ENCODE data around the gene EGFR. TPM values are rescaled to one million over a fixed set of nuclear protein-coding genes. Genes with fewer than 3 reads are reported as not detected.

The EGFR gene
- polyA plus RNA-seq, 1 donor from 2014 or later: 0.22 TPM

DNA sequence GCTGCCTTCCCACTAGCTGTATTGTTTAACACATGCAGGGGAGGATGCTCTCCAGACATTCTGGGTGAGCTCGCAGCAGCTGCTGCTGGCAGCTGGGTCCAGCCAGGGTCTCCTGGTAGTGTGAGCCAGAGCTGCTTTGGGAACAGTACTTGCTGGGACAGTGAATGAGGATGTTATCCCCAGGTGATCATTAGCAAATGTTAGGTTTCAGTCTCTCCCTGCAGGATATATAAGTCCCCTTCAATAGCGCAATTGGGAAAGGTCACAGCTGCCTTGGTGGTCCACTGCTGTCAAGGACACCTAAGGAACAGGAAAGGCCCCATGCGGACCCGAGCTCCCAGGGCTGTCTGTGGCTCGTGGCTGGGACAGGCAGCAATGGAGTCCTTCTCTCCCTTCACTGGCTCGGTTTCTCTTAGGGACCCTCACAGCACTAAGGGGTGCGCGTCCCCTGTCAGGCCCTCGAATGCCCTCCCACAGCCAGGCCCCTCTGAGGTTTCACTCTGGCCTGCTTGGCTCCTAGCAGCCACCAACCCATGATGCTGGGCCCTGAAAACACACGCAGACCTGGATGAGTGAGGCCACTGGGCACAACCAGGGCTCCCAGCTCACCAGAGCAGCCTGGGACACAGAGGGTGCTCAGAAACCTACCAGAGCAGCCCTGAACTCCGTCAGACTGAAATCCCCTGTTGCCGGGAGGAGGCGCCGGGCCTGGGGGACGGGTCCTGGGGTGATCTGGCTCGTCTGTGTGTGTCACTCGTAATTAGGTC, 173.3 kb downstream of the EGFR start:
- no peak overlapping the region for H2AFZ ChIP-seq (ENCODE audit: low read depth, low read length)
- H3K27ac ChIP-seq (ENCODE audit: low read length): no peak overlapping the region
- H3K4me2 ChIP-seq (ENCODE audit: low read length): no peak overlapping the region
- H3F3A ChIP-seq (ENCODE audit: insufficient read depth, low read length, poor library complexity, severe bottlenecking): no peaks in the 10 kb centered on the region
- H3K9me3 ChIP-seq (ENCODE audit: low read length): no peaks in the 10 kb centered on the region
- H3K79me2 ChIP-seq (replicated peaks; ENCODE audit: insufficient read depth, low read length): no peaks in the 10 kb centered on the region
- H3K4me3 ChIP-seq (ENCODE audit: low read length): no peak overlapping the region
- H3K27me3 ChIP-seq (ENCODE audit: insufficient read depth, low read depth, low read length): no peaks in the 10 kb centered on the region
- H3K9me2 ChIP-seq (ENCODE audit: insufficient read depth, low read length): no peaks in the 10 kb centered on the region
- no peak overlapping the region for H3K9ac ChIP-seq (ENCODE audit: low read length)
- H4K20me1 ChIP-seq (ENCODE audit: insufficient read depth): no peaks in the 10 kb centered on the region
- no peaks in the 10 kb centered on the region for H3K36me3 ChIP-seq (ENCODE audit: insufficient read depth, low read length)
- TF ChIP-seq POLR2AphosphoS5 (IDR thresholded peaks at IDR 0.05): no peak
- no peak for TF ChIP-seq EP300 (conservative IDR thresholded peaks at IDR 0.05; ENCODE audit: poor library complexity, severe bottlenecking)
- no peak for TF ChIP-seq CTCF (IDR thresholded peaks at IDR 0.05; ENCODE audit: poor library complexity, severe bottlenecking)
- TF ChIP-seq MXI1 (conservative IDR thresholded peaks at IDR 0.05; ENCODE audit: poor library complexity, severe bottlenecking): no peak
- no peak for TF ChIP-seq TAF1 (IDR thresholded peaks at IDR 0.05; ENCODE audit: low read depth)
- TF ChIP-seq, protein P1, sequence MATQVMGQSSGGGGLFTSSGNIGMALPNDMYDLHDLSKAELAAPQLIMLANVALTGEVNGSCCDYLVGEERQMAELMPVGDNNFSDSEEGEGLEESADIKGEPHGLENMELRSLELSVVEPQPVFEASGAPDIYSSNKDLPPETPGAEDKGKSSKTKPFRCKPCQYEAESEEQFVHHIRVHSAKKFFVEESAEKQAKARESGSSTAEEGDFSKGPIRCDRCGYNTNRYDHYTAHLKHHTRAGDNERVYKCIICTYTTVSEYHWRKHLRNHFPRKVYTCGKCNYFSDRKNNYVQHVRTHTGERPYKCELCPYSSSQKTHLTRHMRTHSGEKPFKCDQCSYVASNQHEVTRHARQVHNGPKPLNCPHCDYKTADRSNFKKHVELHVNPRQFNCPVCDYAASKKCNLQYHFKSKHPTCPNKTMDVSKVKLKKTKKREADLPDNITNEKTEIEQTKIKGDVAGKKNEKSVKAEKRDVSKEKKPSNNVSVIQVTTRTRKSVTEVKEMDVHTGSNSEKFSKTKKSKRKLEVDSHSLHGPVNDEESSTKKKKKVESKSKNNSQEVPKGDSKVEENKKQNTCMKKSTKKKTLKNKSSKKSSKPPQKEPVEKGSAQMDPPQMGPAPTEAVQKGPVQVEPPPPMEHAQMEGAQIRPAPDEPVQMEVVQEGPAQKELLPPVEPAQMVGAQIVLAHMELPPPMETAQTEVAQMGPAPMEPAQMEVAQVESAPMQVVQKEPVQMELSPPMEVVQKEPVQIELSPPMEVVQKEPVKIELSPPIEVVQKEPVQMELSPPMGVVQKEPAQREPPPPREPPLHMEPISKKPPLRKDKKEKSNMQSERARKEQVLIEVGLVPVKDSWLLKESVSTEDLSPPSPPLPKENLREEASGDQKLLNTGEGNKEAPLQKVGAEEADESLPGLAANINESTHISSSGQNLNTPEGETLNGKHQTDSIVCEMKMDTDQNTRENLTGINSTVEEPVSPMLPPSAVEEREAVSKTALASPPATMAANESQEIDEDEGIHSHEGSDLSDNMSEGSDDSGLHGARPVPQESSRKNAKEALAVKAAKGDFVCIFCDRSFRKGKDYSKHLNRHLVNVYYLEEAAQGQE (IDR thresholded peaks at IDR 0.05; ENCODE audit: borderline replicate concordance): no peak
- no peak for TF ChIP-seq EZH2 (IDR thresholded peaks at IDR 0.05; ENCODE audit: borderline replicate concordance, insufficient read depth, low read length, poor library complexity, severe bottlenecking)
- no peak for TF ChIP-seq RAD21 (conservative IDR thresholded peaks at IDR 0.05)
- no peak for TF ChIP-seq SMC3 (conservative IDR thresholded peaks at IDR 0.05; ENCODE audit: poor library complexity)

DNA sequence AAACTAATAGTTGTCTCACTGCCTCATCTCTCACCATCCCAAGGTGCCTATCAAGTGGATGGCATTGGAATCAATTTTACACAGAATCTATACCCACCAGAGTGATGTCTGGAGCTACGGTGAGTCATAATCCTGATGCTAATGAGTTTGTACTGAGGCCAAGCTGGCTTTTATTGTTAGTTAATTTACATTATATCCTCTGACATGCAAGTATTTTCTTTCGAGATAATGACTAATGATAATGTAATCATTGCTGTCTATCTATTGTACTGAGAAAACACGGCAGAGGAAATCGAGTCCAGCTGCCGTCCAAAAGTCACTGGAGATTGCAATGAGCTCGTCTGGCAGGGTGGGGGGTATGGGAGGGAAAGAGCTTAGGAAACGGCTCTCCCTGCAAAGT, 173.9 kb downstream of the EGFR start:
- no peak overlapping the region for H3K9ac ChIP-seq (ENCODE audit: low read length)

More for the DNA sequence above, 173.9 kb downstream of the EGFR start:
- Histone ChIP-seq H2AFZ (ENCODE audit: low read depth, low read length) (no peak overlapping the region), H3K4me2 (ENCODE audit: low read length) (no peak overlapping the region), H4K20me1 (ENCODE audit: insufficient read depth) (no peaks in the 10 kb centered on the region), H3K9me2 (ENCODE audit: insufficient read depth, low read length) (no peaks in the 10 kb centered on the region), H3K4me3 (ENCODE audit: low read length) (no peak overlapping the region), H3K27me3 (ENCODE audit: insufficient read depth, low read depth, low read length) (no peaks in the 10 kb centered on the region), H3K36me3 (ENCODE audit: insufficient read depth, low read length) (no peaks in the 10 kb centered on the region), H3F3A (ENCODE audit: insufficient read depth, low read length, poor library complexity, severe bottlenecking) (no peaks in the 10 kb centered on the region), H3K27ac (ENCODE audit: low read length) (no peak overlapping the region), H3K79me2 (replicated peaks; ENCODE audit: insufficient read depth, low read length) (no peaks in the 10 kb centered on the region), H3K9me3 (ENCODE audit: low read length) (no peaks in the 10 kb centered on the region)
- TF ChIP-seq MXI1 (conservative IDR thresholded peaks at IDR 0.05; ENCODE audit: poor library complexity, severe bottlenecking) (no peak), POLR2AphosphoS5 (IDR thresholded peaks at IDR 0.05) (no peak), EZH2 (IDR thresholded peaks at IDR 0.05; ENCODE audit: borderline replicate concordance, insufficient read depth, low read length, poor library complexity, severe bottlenecking) (no peak), EP300 (conservative IDR thresholded peaks at IDR 0.05; ENCODE audit: poor library complexity, severe bottlenecking) (no peak), TAF1 (IDR thresholded peaks at IDR 0.05; ENCODE audit: low read depth) (no peak), RAD21 (conservative IDR thresholded peaks at IDR 0.05) (no peak), CTCF (IDR thresholded peaks at IDR 0.05; ENCODE audit: poor library complexity, severe bottlenecking) (no peak), SMC3 (conservative IDR thresholded peaks at IDR 0.05; ENCODE audit: poor library complexity) (no peak)
- TF ChIP-seq, protein P1 (IDR thresholded peaks at IDR 0.05; ENCODE audit: borderline replicate concordance): no peak

All from neural cell (in vitro differentiated cells).